ENCODE results near the gene GIPC2.

DNA sequence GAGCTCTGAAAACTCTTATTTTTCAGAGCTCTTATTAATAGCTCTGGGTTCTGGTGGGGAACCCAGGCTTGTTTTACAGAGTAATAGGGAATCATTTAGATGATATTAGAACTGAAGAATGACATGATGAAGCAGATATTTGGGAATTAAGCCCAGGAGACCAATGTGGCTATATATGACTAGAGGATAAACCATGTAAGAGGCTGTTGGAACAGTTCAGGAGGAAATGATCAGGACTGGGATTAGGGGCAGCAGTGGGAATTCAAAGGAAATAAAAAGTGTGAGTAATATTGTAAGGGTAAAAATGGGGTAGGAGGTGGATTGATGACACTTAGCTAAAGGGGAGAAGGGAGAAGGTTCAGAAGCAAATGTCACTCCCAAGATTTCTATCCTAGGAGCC lies 58.6 kb downstream of the GIPC2 start:
- TF ChIP-seq, protein P1, sequence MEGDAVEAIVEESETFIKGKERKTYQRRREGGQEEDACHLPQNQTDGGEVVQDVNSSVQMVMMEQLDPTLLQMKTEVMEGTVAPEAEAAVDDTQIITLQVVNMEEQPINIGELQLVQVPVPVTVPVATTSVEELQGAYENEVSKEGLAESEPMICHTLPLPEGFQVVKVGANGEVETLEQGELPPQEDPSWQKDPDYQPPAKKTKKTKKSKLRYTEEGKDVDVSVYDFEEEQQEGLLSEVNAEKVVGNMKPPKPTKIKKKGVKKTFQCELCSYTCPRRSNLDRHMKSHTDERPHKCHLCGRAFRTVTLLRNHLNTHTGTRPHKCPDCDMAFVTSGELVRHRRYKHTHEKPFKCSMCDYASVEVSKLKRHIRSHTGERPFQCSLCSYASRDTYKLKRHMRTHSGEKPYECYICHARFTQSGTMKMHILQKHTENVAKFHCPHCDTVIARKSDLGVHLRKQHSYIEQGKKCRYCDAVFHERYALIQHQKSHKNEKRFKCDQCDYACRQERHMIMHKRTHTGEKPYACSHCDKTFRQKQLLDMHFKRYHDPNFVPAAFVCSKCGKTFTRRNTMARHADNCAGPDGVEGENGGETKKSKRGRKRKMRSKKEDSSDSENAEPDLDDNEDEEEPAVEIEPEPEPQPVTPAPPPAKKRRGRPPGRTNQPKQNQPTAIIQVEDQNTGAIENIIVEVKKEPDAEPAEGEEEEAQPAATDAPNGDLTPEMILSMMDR (IDR thresholded peaks at IDR 0.05; ENCODE audit: extremely low read depth in 1 of 2, insufficient read depth in 1 of 2, low read depth in 1 of 2, low read length in 2 of 2) = no peak
- no peak for TF ChIP-seq POLR2AphosphoS5 (IDR thresholded peaks at IDR 0.05; ENCODE audit: insufficient read depth, low read depth, low read length)
- no peak for TF ChIP-seq POLR2A (IDR thresholded peaks at IDR 0.05; ENCODE audit: low read depth, low read length)
